ENCODE results near the gene DCXR. TPM values are rescaled to one million over a fixed set of nuclear protein-coding genes. Genes with fewer than 3 reads are reported as not detected.

The DCXR gene
- total and polyA plus RNA-seq, 12 donors, result 155 to 387 (median 195) TPM

DNA sequence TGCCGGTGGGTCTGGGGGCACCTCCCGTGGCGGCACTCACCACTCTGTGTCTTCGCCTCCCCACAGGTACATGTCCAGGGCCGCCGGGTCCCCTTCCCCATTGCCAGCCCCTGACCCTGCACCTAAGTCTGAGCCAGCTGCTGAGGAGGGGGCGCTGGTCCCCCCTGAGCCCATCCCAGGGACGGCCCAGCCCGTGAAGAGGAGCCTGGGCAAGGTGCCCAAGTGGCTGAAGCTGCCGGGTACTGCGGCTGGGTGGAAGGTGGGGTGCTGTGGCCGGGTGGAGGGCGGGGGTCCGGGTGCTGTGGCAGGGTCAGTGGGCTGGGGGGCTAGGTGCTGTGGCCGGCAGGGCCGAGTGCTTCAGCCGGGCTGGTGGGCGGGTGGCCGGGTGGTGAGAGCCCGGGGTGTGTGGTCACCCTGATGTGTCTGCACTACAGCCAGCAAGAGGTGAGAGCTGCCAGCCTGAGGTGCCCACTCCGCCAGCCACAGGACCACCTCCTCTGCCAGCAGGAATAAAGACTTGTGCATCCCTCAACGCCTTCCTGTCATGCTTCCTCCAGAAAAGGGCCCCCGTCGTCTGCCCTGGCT is 20.5 kb downstream of the DCXR start:
- H3K27me3 ChIP-seq, result no peaks in the 10 kb centered on the region
- no peak for TF ChIP-seq CTCF (IDR thresholded peaks at IDR 0.05)
- DNase-seq (no peak), ATAC-seq (no peak)
- no peak overlapping the region for H3K4me3 ChIP-seq
- WGBS, 2 donors, result 81 to 89% methylated on average over 22 to 24 of the region's 24 CpGs
- no peaks in the 10 kb centered on the region for H3K9me3 ChIP-seq
- H3K4me1 ChIP-seq, result peaks cover 12 to 38% (median 20%) of the 10 kb centered on the region in 9 donors
- intact Hi-C loops (cut with DNase I), result loop anchor here in 3 of 10 donors (2.0 to 5.0 kb wide), 3 partner anchors 50 to 60 kb away; partner anchors contain the start of gene NOTUM (in 1 of the 3)
- H3K36me3 ChIP-seq, result peaks cover 0 to 35% (median 0%) of the 10 kb centered on the region in 9 donors
- H3K27ac ChIP-seq, result no peak overlapping the region

- intact Hi-C loops (cut with DNase I), result loop anchor here in 3 of 10 donors (2.0 to 5.0 kb wide), 3 partner anchors 49 to 59 kb away; partner anchors contain the start of gene NOTUM (in 1 of the 3)
Observed at GRCh38 chr17:82016061-82016874, 21.2 kb downstream of the DCXR start.

GRCh38 chr17:82015311-82015971 is 22.1 kb downstream of the DCXR start:
- Histone ChIP-seq H3K4me3 (no peak overlapping the region), H3K4me1 (peaks cover 0 to 29% (median 10%) of the 10 kb centered on the region in 9 donors), H3K36me3 (peaks cover 0 to 43% (median 0%) of the 10 kb centered on the region in 9 donors), H3K9me3 (no peaks in the 10 kb centered on the region), H3K27ac (no peak overlapping the region), H3K27me3 (no peaks in the 10 kb centered on the region)
- ATAC-seq (no peak), DNase-seq (no peak)
- intact Hi-C loops (cut with DNase I), result loop anchor here in 2 of 10 donors (5.0 kb wide), 2 partner anchors 53 to 58 kb away; partner anchors contain the start of gene NOTUM (in 1 of the 2)
- no peak for TF ChIP-seq CTCF (IDR thresholded peaks at IDR 0.05)
- WGBS, 2 donors, result 83 to 86% methylated on average over 24 of the region's 24 CpGs

More at GRCh38 chr17:82016061-82016874, 21.2 kb downstream of the DCXR start:
- no peak overlapping the region for H3K4me3 ChIP-seq
- peaks cover 5 to 31% (median 13%) of the 10 kb centered on the region in 9 donors for H3K4me1 ChIP-seq
- ATAC-seq, result no peak
- H3K9me3 ChIP-seq, result no peaks in the 10 kb centered on the region
- peaks cover 0 to 42% (median 0%) of the 10 kb centered on the region in 9 donors for H3K36me3 ChIP-seq
- TF ChIP-seq CTCF (IDR thresholded peaks at IDR 0.05), result no peak
- DNase-seq, result no peak
- no peaks in the 10 kb centered on the region for H3K27me3 ChIP-seq
- WGBS, 2 donors, result 85 to 91% methylated on average over 28 of the region's 28 CpGs
- H3K27ac ChIP-seq, result no peak overlapping the region

- DNase-seq (no peak), ATAC-seq (no peak)
- Histone ChIP-seq H3K36me3 (peaks cover 0 to 43% (median 0%) of the 10 kb centered on the region in 9 donors), H3K27me3 (no peaks in the 10 kb centered on the region), H3K4me3 (no peak overlapping the region), H3K9me3 (no peaks in the 10 kb centered on the region), H3K4me1 (peaks cover 0 to 26% (median 10%) of the 10 kb centered on the region in 9 donors), H3K27ac (peak overlapping the region in 1 of 10 donors; percentile 92)
- intact Hi-C loops (cut with DNase I), result loop anchor here in 2 of 10 donors (5.0 kb wide), 2 partner anchors 53 to 58 kb away; partner anchors contain the start of gene NOTUM (in 1 of the 2)
- 82 to 91% methylated on average over 13 of the region's 13 CpGs for WGBS, 2 donors
- no peak for TF ChIP-seq CTCF (IDR thresholded peaks at IDR 0.05)
Observed at GRCh38 chr17:82014971-82015310, 22.6 kb downstream of the DCXR start.
